ENCODE measurements around the gene ARL14.
"Not testable (repeated sequence)": the region's sequence is repeated elsewhere in the genome, so short reads cannot be mapped to it uniquely, and the experiment has no call there.

The ARL14 gene

GRCh38 chr3:160709477-160710182 lies 32.7 kb downstream of the ARL14 start:
- in situ Hi-C loops (cut with HindIII; ENCODE audit: low pct_unique_long_range_greater_than_20kb, low sequenced_read_pairs), result no loop called here
- no peak for DNase-seq (ENCODE audit: low read depth in 1 of 2, low spot score in 1 of 2)
- TF ChIP-seq JUND (IDR thresholded peaks at IDR 0.05; ENCODE audit: low read depth), result no peak

GRCh38 chr3:160713144-160713543 lies 36.2 kb downstream of the ARL14 start:
- DNase-seq (ENCODE audit: low read depth in 1 of 2, low spot score in 1 of 2), result not testable (repeated sequence)

GRCh38 chr3:160719710-160720109 lies 42.8 kb downstream of the ARL14 start:
- in situ Hi-C loops (cut with HindIII; ENCODE audit: low pct_unique_long_range_greater_than_20kb, low sequenced_read_pairs), result no loop called here
- TF ChIP-seq JUND (IDR thresholded peaks at IDR 0.05; ENCODE audit: low read depth), result no peak
- no peak for DNase-seq (ENCODE audit: low read depth in 1 of 2, low spot score in 1 of 2)

More at GRCh38 chr3:160713144-160713543, 36.2 kb downstream of the ARL14 start:
- in situ Hi-C loops (cut with HindIII; ENCODE audit: low pct_unique_long_range_greater_than_20kb, low sequenced_read_pairs), result not testable (repeated sequence)

GRCh38 chr3:160720123-160720746 lies 43.3 kb downstream of the ARL14 start:
- in situ Hi-C loops (cut with HindIII; ENCODE audit: low pct_unique_long_range_greater_than_20kb, low sequenced_read_pairs), result no loop called here
- DNase-seq (ENCODE audit: low read depth in 1 of 2, low spot score in 1 of 2), result peak in 1 of 2 experiments; percentile 30
- no peak for TF ChIP-seq JUND (IDR thresholded peaks at IDR 0.05; ENCODE audit: low read depth)

GRCh38 chr3:160722331-160722730 lies 45.4 kb downstream of the ARL14 start:
- DNase-seq (ENCODE audit: low read depth in 1 of 2, low spot score in 1 of 2), result no peak
- no peak for TF ChIP-seq JUND (IDR thresholded peaks at IDR 0.05; ENCODE audit: low read depth)
- in situ Hi-C loops (cut with HindIII; ENCODE audit: low pct_unique_long_range_greater_than_20kb, low sequenced_read_pairs), result no loop called here

GRCh38 chr3:160725338-160725737 lies 48.4 kb downstream of the ARL14 start:
- in situ Hi-C loops (cut with HindIII; ENCODE audit: low pct_unique_long_range_greater_than_20kb, low sequenced_read_pairs), result no loop called here
- no peak for DNase-seq (ENCODE audit: low read depth in 1 of 2, low spot score in 1 of 2)
- TF ChIP-seq JUND (IDR thresholded peaks at IDR 0.05; ENCODE audit: low read depth), result no peak
